SK-N-SH (cell line): Measurements from ENCODE around the gene JMJD8. TPM values are rescaled to one million over a fixed set of nuclear protein-coding genes. Genes with fewer than 3 reads are reported as not detected.

Experiments used
- CTCF ChIA-PET: fragments of 300-600, 350-600 bp; formaldehyde crosslinking; extraction: SDS; loops from one replicate; lab custom pipeline; 2021; lab: Yijun Ruan, JAX
- POLR2A ChIA-PET: fragments of 350-600 bp; sonication (Branson Sonifier 250); formaldehyde crosslinking; extraction: SDS; loops from one replicate; lab custom pipeline; 2020; ENCODE audit warnings: antibody characterized with exemption, inconsistent platforms; lab: Yijun Ruan, JAX
- DNase-seq: peaks from one replicate; pipeline ENCODE4 v3.0.0; 2012
- H2AFZ ChIP-seq: fragments of 200-600 bp; sonication (generic); 2 replicates; pipeline ENCODE4 v1.8.1; 2016; ENCODE audit warnings: antibody characterized with exemption, mild to moderate bottlenecking, low read depth
- H3F3A ChIP-seq: fragments of 200-600 bp; sonication (generic); replicated peaks from 2 replicates; pipeline ENCODE3; 2016; ENCODE audit warnings: antibody characterized with exemption, mild to moderate bottlenecking; ENCODE audit not compliant: insufficient read depth
- H3K27ac ChIP-seq, 2 experiments: fragments of 200-500 bp in 1 of 2; fragments of 200-600 bp in 1 of 2; sonication (Bioruptor generic) in 1 of 2; sonication (generic), shearing (Covaris generic) in 1 of 2; 2 replicates each; pipeline versions ENCODE4 v1.5.1 to v1.6.1; 2014 to 2016; ENCODE audit warnings: low read depth in 2 of 2, inconsistent platforms in 1 of 2, low read length in 1 of 2, mild to moderate bottlenecking in 1 of 2, mixed read lengths in 1 of 2
- H3K27me3 ChIP-seq: fragments of 200-600 bp; sonication (generic), shearing (Covaris generic); 2 replicates; pipeline ENCODE4 v1.6.1; 2016; ENCODE audit warnings: mixed run types; ENCODE audit not compliant: insufficient read depth
- H3K36me3 ChIP-seq, 2 experiments: fragments of 200-500 bp in 1 of 2; fragments of 200-600 bp in 1 of 2; sonication (Bioruptor generic) in 1 of 2; sonication (generic) in 1 of 2; replicated peaks in 1 of 2; 2 replicates each; pipeline versions ENCODE3 to v1.5.1; 2014 to 2016; ENCODE audit warnings: low read length in 1 of 2, mild to moderate bottlenecking in 1 of 2; ENCODE audit not compliant: insufficient read depth in 2 of 2, control insufficient read depth in 1 of 2
- H3K4me1 ChIP-seq, 2 experiments: fragments of 200-500 bp in 1 of 2; fragments of 200-600 bp in 1 of 2; sonication (Bioruptor generic) in 1 of 2; sonication (generic), shearing (Covaris generic) in 1 of 2; 2 replicates each; pipeline versions ENCODE4 v1.5.1 to v1.6.1; 2014 to 2016; ENCODE audit warnings: low read depth in 1 of 2, low read length in 1 of 2, mixed run types in 1 of 2; ENCODE audit not compliant: insufficient read depth in 2 of 2, control insufficient read depth in 1 of 2
- H3K4me2 ChIP-seq: fragments of 200-600 bp; sonication (generic), shearing (Covaris generic); 2 replicates; pipeline ENCODE4 v1.6.1; 2017; ENCODE audit warnings: mixed run types
- H3K4me3 ChIP-seq, 2 experiments: fragments of 200-500 bp in 1 of 2; fragments of 200-600 bp in 1 of 2; sonication (Bioruptor generic) in 1 of 2; sonication (generic), shearing (Covaris generic) in 1 of 2; 2 replicates each; pipeline versions ENCODE4 v1.5.1 to v1.8.1; 2014 to 2016; ENCODE audit warnings: low read depth in 2 of 2, inconsistent platforms in 1 of 2, low read length in 1 of 2, mild to moderate bottlenecking in 1 of 2, mixed read lengths in 1 of 2, moderate library complexity in 1 of 2
- H3K79me2 ChIP-seq: fragments of 200-600 bp; sonication (generic); 2 replicates; pipeline ENCODE4 v1.8.1; 2017; ENCODE audit warnings: mild to moderate bottlenecking; ENCODE audit not compliant: insufficient read depth
- H3K9ac ChIP-seq: fragments of 200-600 bp; sonication (generic); 2 replicates; pipeline ENCODE4 v1.6.1; 2017; ENCODE audit warnings: mixed run types
- H3K9me2 ChIP-seq: fragments of 200-600 bp; sonication (generic); 2 replicates; pipeline ENCODE4 v1.6.1; 2017; ENCODE audit warnings: mixed run types
- H3K9me3 ChIP-seq: fragments of 200-600 bp; sonication (generic); 2 replicates; pipeline ENCODE4 v1.6.1; 2017; ENCODE audit warnings: mixed run types, mild to moderate bottlenecking, moderate library complexity
- H4K20me1 ChIP-seq: fragments of 200-600 bp; sonication (generic); 2 replicates; pipeline ENCODE4 v1.6.1; 2017; ENCODE audit warnings: mild to moderate bottlenecking, mixed run types; ENCODE audit not compliant: insufficient read depth
- EP300 ChIP-seq, 2 experiments: IDR thresholded peaks; 2 replicates each; pipeline versions ENCODE4 v1.4.0 to v1.6.1; 2012; ENCODE audit warnings: borderline replicate concordance in 1 of 2, low read depth in 1 of 2, low read length in 1 of 2
- FOXM1 ChIP-seq: IDR thresholded peaks from 2 replicates; pipeline ENCODE4 v1.4.0; 2012; ENCODE audit warnings: low read depth, mild to moderate bottlenecking
- GABPA ChIP-seq: IDR thresholded peaks from 2 replicates; pipeline ENCODE4 v1.4.0; 2012; ENCODE audit warnings: low read depth, mild to moderate bottlenecking
- GATA2 ChIP-seq: sonication (generic); formaldehyde crosslinking; IDR thresholded peaks from 2 replicates; pipeline ENCODE4 v1.5.0; 2020; ENCODE audit warnings: mild to moderate bottlenecking, missing genetic modification reagents
- JUND ChIP-seq: IDR thresholded peaks from 2 replicates; pipeline ENCODE4 v1.4.0; 2012
- NFIC ChIP-seq: IDR thresholded peaks from 2 replicates; pipeline ENCODE4 v1.4.0; 2012; ENCODE audit warnings: borderline replicate concordance
- POLR2AphosphoS5 ChIP-seq: IDR thresholded peaks from 2 replicates; pipeline ENCODE4 v1.6.1; 2012; ENCODE audit warnings: low read depth, low read length
- SIN3A ChIP-seq: IDR thresholded peaks from 2 replicates; pipeline ENCODE4 v1.6.1; 2012; ENCODE audit warnings: low read depth, mild to moderate bottlenecking, low read length, moderate library complexity, borderline replicate concordance
- SMC3 ChIP-seq: IDR thresholded peaks from 2 replicates; pipeline ENCODE4 v1.6.1; 2012; ENCODE audit warnings: low read depth, low read length, improper control_type of control experiment
- TCF12 ChIP-seq: IDR thresholded peaks from 2 replicates; pipeline ENCODE4 v1.4.0; 2012
- TEAD4 ChIP-seq: IDR thresholded peaks from 2 replicates; pipeline ENCODE4 v1.4.0; 2012; ENCODE audit warnings: mild to moderate bottlenecking, borderline replicate concordance; ENCODE audit not compliant: insufficient read depth
- WGBS: methylation state at CpG from one replicate; pipeline ENCODE4 v1.1.6; 2017; ENCODE audit warnings: low lambda C conversion rate; 5-methylcytosine and 5-hydroxymethylcytosine counted together
- polyA plus RNA-seq, 3 experiments: library from polyadenylated mRNA; depleted of rRNA; stranded (reverse); fragments of >200 nt; gene quantifications; 2 replicates each; pipeline ENCODE4 v1.2.3, GENCODE V29; 2012
- TF ChIP-seq, protein P1 (sequence below): IDR thresholded peaks from 2 replicates; pipeline ENCODE4 v1.4.0; 2012; ENCODE audit warnings: low read depth, borderline replicate concordance
- TF ChIP-seq, protein P2 (sequence below): fragments of 150-350 bp; IDR thresholded peaks from 2 replicates; pipeline ENCODE4 v1.6.1; 2017; ENCODE audit warnings: antibody characterized with exemption, low read length, low read depth, borderline replicate concordance
- TF ChIP-seq, protein P3 (sequence below): IDR thresholded peaks from 2 replicates; pipeline ENCODE4; 2012

JMJD8 gene
- polyA plus RNA-seq, 1 of the 3 experiments (the other 2 are of a cell fraction), result 67.0 TPM

DNA sequence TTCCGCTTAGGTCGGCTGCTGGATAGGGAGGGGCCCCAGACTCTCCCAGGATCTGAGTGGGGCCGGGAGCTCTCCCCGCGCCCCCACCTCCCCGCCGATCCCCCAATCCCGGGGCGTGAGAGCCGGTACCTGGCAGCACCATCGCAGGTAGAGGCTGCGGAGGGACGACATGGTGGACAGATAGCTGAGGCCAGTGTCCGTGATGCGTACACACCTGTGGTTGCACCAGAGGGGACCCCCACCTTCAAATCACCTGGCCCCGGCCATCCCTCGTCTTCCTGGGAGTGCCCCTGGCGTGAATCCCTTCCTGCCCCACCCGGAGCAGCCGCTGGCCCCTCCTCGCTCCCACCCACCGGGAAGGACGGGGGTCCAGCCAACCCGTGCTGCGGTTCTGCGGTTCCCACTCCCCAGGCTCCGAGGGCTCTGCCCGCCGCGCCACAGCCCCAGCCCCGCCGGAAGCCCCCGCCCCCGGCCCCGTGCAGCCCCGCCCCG, 10.8 kb upstream of the JMJD8 start (continued):
- no peak for TF ChIP-seq EP300 (IDR thresholded peaks at IDR 0.05; ENCODE audit: borderline replicate concordance in 1 of 2, low read depth in 1 of 2, low read length in 1 of 2)
- no peak for TF ChIP-seq POLR2AphosphoS5
- no peak for TF ChIP-seq TCF12
- TF ChIP-seq TEAD4, result no peak
- no peak for TF ChIP-seq GATA2 (CRISPR knock-in tag)
- TF ChIP-seq JUND, result no peak
- TF ChIP-seq, protein P1, sequence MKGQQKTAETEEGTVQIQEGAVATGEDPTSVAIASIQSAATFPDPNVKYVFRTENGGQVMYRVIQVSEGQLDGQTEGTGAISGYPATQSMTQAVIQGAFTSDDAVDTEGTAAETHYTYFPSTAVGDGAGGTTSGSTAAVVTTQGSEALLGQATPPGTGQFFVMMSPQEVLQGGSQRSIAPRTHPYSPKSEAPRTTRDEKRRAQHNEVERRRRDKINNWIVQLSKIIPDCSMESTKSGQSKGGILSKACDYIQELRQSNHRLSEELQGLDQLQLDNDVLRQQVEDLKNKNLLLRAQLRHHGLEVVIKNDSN, result no peak
- no peak for TF ChIP-seq GABPA

DNA sequence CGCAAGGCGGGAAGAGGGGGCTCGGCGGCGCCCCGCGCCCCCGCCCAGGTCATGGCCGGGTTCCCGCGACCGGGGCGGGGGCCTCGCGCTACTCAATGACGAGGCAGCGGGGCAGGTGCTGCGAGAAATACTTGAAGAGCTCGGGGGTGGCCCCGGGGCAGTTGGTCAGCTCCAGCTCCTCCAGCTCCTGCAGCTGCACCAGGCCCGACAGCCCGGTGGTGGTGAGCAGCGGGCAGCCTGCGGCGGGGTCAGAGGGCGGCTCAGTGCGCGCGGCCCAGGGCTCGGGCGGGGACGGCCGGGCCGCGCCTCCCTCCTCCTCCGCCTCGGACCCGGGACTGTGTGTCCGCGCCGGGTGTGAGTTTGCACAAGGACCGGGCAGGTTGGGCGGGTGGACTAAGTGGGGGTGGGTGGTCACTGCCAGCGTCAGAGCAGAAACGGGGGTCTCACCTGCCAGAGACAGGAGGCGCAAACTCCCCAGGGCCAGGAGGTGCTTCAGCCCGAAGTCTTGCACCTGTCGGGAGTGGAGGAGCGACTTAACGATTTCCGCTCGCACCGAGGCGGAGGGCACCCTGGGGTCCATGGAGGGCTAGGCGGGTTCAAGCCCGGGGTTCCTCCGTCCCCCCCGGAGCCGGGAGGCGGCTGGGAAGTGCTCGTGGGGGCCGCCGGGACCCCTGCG, 10.2 kb upstream of the JMJD8 start:
- 80% methylated on average over 29 of the region's 64 CpGs for WGBS
- DNase-seq, result no peak
- CTCF ChIA-PET, result no interaction called here

DNA sequence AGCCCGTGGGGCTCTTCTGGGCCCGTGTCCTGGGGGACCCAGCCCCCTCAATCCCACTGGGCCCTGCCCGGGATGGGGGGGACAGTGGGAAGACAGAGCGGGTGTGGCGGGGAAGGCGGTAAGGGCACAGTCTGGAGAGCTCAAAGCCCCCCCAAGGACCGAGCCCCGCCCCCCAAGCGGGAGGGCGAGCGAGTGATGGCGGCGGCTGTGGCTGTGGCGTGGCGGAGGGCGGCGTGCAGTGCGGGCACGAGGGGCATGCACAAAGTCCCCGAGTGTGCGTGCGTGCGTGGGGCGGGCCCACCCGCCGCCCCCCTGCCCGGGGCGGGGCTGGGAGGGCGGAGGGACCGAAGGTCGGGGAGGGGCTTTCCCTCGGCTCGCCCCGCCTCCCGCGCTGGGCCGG, 9.6 kb upstream of the JMJD8 start:
- H4K20me1 ChIP-seq, result peaks cover under 1% of the 10 kb centered on the region; the same call in 1 of the 2 replicates
- H3K36me3 ChIP-seq, result peaks cover 0 to 2% of the 10 kb centered on the region in 2 experiments
- 96% methylated on average over 18 of the region's 37 CpGs for WGBS
- H3K4me1 ChIP-seq, result peaks cover 9 to 11% of the 10 kb centered on the region in 2 experiments; a peak in 2 of 4 replicates
- POLR2A ChIA-PET, result no interaction called here
- H3F3A ChIP-seq, result peaks cover 20% of the 10 kb centered on the region
- no peak overlapping the region for H2AFZ ChIP-seq
- CTCF ChIA-PET, result no interaction called here
- DNase-seq, result no peak
- no peak overlapping the region for H3K27ac ChIP-seq
- peaks cover 18% of the 10 kb centered on the region; the same call in 1 of the 2 replicates for H3K79me2 ChIP-seq
- no peak overlapping the region for H3K9ac ChIP-seq
- H3K27me3 ChIP-seq, result no peaks in the 10 kb centered on the region
- H3K4me2 ChIP-seq, result no peak overlapping the region
- H3K9me2 ChIP-seq, result no peaks in the 10 kb centered on the region
- H3K9me3 ChIP-seq, result no peaks in the 10 kb centered on the region
- TF ChIP-seq, protein P2, sequence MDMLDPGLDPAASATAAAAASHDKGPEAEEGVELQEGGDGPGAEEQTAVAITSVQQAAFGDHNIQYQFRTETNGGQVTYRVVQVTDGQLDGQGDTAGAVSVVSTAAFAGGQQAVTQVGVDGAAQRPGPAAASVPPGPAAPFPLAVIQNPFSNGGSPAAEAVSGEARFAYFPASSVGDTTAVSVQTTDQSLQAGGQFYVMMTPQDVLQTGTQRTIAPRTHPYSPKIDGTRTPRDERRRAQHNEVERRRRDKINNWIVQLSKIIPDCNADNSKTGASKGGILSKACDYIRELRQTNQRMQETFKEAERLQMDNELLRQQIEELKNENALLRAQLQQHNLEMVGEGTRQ, result no peak
- TF ChIP-seq GATA2 (CRISPR knock-in tag), result no peak
- no peak overlapping the region for H3K4me3 ChIP-seq

More for the DNA sequence above, 10.2 kb upstream of the JMJD8 start:
- no peaks in the 10 kb centered on the region for H3K9me2 ChIP-seq
- POLR2A ChIA-PET, result no interaction called here
- TF ChIP-seq, protein P3, sequence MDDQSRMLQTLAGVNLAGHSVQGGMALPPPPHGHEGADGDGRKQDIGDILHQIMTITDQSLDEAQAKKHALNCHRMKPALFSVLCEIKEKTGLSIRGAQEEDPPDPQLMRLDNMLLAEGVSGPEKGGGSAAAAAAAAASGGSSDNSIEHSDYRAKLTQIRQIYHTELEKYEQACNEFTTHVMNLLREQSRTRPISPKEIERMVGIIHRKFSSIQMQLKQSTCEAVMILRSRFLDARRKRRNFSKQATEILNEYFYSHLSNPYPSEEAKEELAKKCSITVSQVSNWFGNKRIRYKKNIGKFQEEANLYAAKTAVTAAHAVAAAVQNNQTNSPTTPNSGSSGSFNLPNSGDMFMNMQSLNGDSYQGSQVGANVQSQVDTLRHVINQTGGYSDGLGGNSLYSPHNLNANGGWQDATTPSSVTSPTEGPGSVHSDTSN, result no peak
- no peak for TF ChIP-seq SIN3A
- no peak for TF ChIP-seq NFIC
- no peak for TF ChIP-seq SMC3
- TF ChIP-seq FOXM1, result no peak
- no peak for TF ChIP-seq TCF12
- peaks cover 20% of the 10 kb centered on the region for H3K79me2 ChIP-seq
- no peak overlapping the region for H3K9ac ChIP-seq
- no peak overlapping the region for H3K4me2 ChIP-seq
- H2AFZ ChIP-seq, result no peak overlapping the region
- H3K36me3 ChIP-seq, result peaks cover 0 to 2% of the 10 kb centered on the region in 2 experiments
- no peak overlapping the region for H3K4me3 ChIP-seq
- peaks cover 20% of the 10 kb centered on the region for H3F3A ChIP-seq
- H3K4me1 ChIP-seq, result peaks cover 4 to 5% of the 10 kb centered on the region in 2 experiments; a peak in 2 of 4 replicates
- no peaks in the 10 kb centered on the region for H3K9me3 ChIP-seq
- H3K27me3 ChIP-seq, result no peaks in the 10 kb centered on the region
- H3K27ac ChIP-seq, result no peak overlapping the region
- H4K20me1 ChIP-seq, result peaks cover 6% of the 10 kb centered on the region; the same call in 1 of the 2 replicates
